Measurements from ENCODE around the gene CELF4. TPM values are rescaled to one million over a fixed set of nuclear protein-coding genes. Genes with fewer than 3 reads are reported as not detected.

CELF4 gene
- total RNA-seq, 2 donors from 2014 or later: 0.85 to 1.8 TPM

GRCh38 chr18:37207343-37207742, 358.3 kb downstream of the CELF4 start:
- intact Hi-C loops (cut with DNase I, micrococcal nuclease): no loop called here
- ATAC-seq (no peak), DNase-seq (no peak)

- ATAC-seq: no peak
- DNase-seq: no peak
- intact Hi-C loops (cut with DNase I, micrococcal nuclease): no loop called here
Observed at GRCh38 chr18:37199741-37200140, 365.9 kb downstream of the CELF4 start.

Data from left colon (tissue), 2 donors.